VCaP (cell line): ENCODE data around the gene TARS3.

Experiments
- H3K27ac ChIP-seq: fragments of 450-650 bp; 2 replicates; pipeline ENCODE4 v1.5.1; 2017
- TF ChIP-seq, protein P1 (sequence below): fragments of 450-650 bp; conservative IDR thresholded peaks from 2 replicates; pipeline ENCODE4 v1.5.1; 2017; ENCODE audit warnings: mild to moderate bottlenecking, moderate library complexity

TARS3 gene

GRCh38 chr15:101652786-101653430 is 71.4 kb downstream of the TARS3 start:
- TF ChIP-seq, protein P1, sequence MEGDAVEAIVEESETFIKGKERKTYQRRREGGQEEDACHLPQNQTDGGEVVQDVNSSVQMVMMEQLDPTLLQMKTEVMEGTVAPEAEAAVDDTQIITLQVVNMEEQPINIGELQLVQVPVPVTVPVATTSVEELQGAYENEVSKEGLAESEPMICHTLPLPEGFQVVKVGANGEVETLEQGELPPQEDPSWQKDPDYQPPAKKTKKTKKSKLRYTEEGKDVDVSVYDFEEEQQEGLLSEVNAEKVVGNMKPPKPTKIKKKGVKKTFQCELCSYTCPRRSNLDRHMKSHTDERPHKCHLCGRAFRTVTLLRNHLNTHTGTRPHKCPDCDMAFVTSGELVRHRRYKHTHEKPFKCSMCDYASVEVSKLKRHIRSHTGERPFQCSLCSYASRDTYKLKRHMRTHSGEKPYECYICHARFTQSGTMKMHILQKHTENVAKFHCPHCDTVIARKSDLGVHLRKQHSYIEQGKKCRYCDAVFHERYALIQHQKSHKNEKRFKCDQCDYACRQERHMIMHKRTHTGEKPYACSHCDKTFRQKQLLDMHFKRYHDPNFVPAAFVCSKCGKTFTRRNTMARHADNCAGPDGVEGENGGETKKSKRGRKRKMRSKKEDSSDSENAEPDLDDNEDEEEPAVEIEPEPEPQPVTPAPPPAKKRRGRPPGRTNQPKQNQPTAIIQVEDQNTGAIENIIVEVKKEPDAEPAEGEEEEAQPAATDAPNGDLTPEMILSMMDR = no peak
- peak overlapping the region; percentile 96 for H3K27ac ChIP-seq

GRCh38 chr15:101652098-101652785 is 72.0 kb downstream of the TARS3 start, which contains the start of gene TM2D3:
Gene TM2D3, minus strand, starts transcription at chr15:101652381. Its CDS starts 20 bp downstream, at chr15:101652361.
- TF ChIP-seq, protein P1 = peak; percentile 81
- H3K27ac ChIP-seq = peak within 1 kb of the TSS; percentile 96

DNA sequence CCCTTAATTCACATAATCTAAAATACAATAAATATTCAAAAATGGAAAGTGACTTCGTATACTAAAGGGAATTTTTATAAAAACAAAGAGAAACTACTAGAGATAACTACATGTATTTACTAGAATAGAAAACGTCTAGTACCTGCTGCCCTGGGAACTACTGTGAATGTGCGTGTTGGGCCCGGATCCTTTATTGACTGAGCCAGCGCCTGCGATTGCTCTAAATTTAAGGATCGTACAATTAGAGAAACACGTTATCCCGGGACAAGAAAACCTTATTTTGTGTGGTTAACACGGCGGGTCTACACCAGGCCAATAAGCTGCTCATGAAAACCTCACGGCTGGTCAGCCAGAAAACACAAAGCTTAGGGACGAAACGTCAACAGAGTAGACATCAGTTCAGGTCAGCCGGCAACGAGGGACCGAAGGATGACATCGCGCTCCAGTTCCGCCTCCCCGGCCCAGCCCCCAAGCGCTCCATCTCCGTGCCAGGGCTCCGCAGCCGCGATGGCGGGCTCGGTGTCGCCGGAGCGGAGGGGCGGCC is 72.6 kb downstream of the TARS3 start:
- TF ChIP-seq, protein P1 = no peak
- H3K27ac ChIP-seq = peak overlapping the region; percentile 96

GRCh38 chr15:101650145-101650544 is 74.1 kb downstream of the TARS3 start:
- TF ChIP-seq, protein P1 = no peak

GRCh38 chr15:101648356-101648755 is 75.9 kb downstream of the TARS3 start:
- TF ChIP-seq, protein P1 = no peak
- no peak overlapping the region for H3K27ac ChIP-seq

More at GRCh38 chr15:101650145-101650544, 74.1 kb downstream of the TARS3 start:
- peak overlapping the region; percentile 96 for H3K27ac ChIP-seq

- no peak overlapping the region for H3K27ac ChIP-seq
- TF ChIP-seq, protein P1 = no peak
These were observed 77.0 kb downstream of the TARS3 start for GRCh38 chr15:101647251-101647650.

GRCh38 chr15:101646672-101647071 is 77.6 kb downstream of the TARS3 start:
- no peak overlapping the region for H3K27ac ChIP-seq

More at GRCh38 chr15:101646672-101647071, 77.6 kb downstream of the TARS3 start:
- TF ChIP-seq, protein P1 = no peak
